GM12878 (cell line): ENCODE measurements around the gene FAM216A. TPM values are rescaled to one million over a fixed set of nuclear protein-coding genes. Genes with fewer than 3 reads are reported as not detected.
A peak's percentile ranks its signal among the peaks of the same experiment; 100 is the strongest.
"Not testable (repeated sequence)": the region's sequence is repeated elsewhere in the genome, so short reads cannot be mapped to it uniquely, and the experiment has no call there.

Source experiments
- ATAC-seq: fragments of 200-7000 bp; cut with Tn5 transposase; 3 replicates; pipeline ENCODE4 v1.9.1; 2020; ENCODE audit warnings: mild to moderate bottlenecking, moderate library complexity
- BruUV-seq: library from RNA; stranded (reverse); fragments of 400-500 nt; replicated peaks from 2 replicates; lab custom pipeline; 2021; lab: Mats Ljungman, UMichigan
- CTCF ChIA-PET: fragments of 300-600 bp; sonication (Branson Sonifier 250); formaldehyde crosslinking; extraction: SDS; loops from one replicate; lab custom pipeline; 2021; ENCODE audit warnings: inconsistent platforms; lab: Yijun Ruan, JAX
- POLR2A ChIA-PET: fragments of 350-600 bp; formaldehyde crosslinking; extraction: SDS; loops from one replicate; lab custom pipeline; 2021; ENCODE audit warnings: inconsistent platforms; lab: Charles Lee
- RAD21 ChIA-PET: fragments of 300-600 bp; sonication (Branson Sonifier 250); formaldehyde crosslinking; loops from one replicate; lab custom pipeline; 2023; ENCODE audit warnings: antibody characterized with exemption; ENCODE audit not compliant: unreplicated experiment; lab: Charles Lee
- SMC1A ChIA-PET: fragments of 300-600 bp; sonication (Branson Sonifier 250); formaldehyde crosslinking; loops from one replicate; lab custom pipeline; 2023; ENCODE audit not compliant: unreplicated experiment, uncharacterized antibody; lab: Charles Lee
- DNase-seq: peaks from one replicate; pipeline ENCODE4 v3.0.0-alpha.2; 2011; ENCODE audit warnings: low read depth, low spot score
- FAIRE-seq: peaks from 3 replicates; lab custom pipeline; 2011; peaks lifted over from hg19 to GRCh38; lab: Jason Lieb, UNC
- H2AFZ ChIP-seq: 2 replicates; pipeline ENCODE4 v1.6.0; 2011; ENCODE audit warnings: low read depth, low read length, control low read depth; ENCODE audit not compliant: control insufficient read depth
- H3K27ac ChIP-seq: 2 replicates; pipeline ENCODE4 v1.5.1; 2011; ENCODE audit warnings: control low read depth; ENCODE audit not compliant: control insufficient read depth, insufficient read depth
- H3K27me3 ChIP-seq, 2 experiments: replicated peaks in 1 of 2; 2 replicates each; pipeline versions ENCODE4 v1.6.0 to v1.6.1; 2011; ENCODE audit warnings: low read length in 1 of 2; ENCODE audit not compliant: control insufficient read depth in 2 of 2, insufficient read depth in 2 of 2
- H3K36me3 ChIP-seq, 2 experiments: 2 replicates each; pipeline ENCODE4 v1.5.1; 2011; ENCODE audit warnings: low read length in 1 of 2; ENCODE audit not compliant: control insufficient read depth in 2 of 2, insufficient read depth in 2 of 2
- H3K4me1 ChIP-seq: 2 replicates; pipeline ENCODE4 v1.6.1; 2011; ENCODE audit warnings: mild to moderate bottlenecking, low read length, moderate library complexity, mixed read lengths; ENCODE audit not compliant: control insufficient read depth, insufficient read depth
- H3K4me2 ChIP-seq: 2 replicates; pipeline ENCODE4 v1.6.0; 2011; ENCODE audit warnings: control low read depth; ENCODE audit not compliant: control insufficient read depth, insufficient read depth
- H3K4me3 ChIP-seq: fragments of 200-600 bp; sonication (generic); 2 replicates; pipeline ENCODE4 v1.5.1; 2016
- H3K79me2 ChIP-seq: 2 replicates; pipeline ENCODE4 v1.6.0; 2011; ENCODE audit warnings: low read length; ENCODE audit not compliant: control insufficient read depth, insufficient read depth
- H3K9ac ChIP-seq: 2 replicates; pipeline ENCODE4 v1.8.0; 2011; ENCODE audit warnings: low read length, control low read depth, mixed read lengths; ENCODE audit not compliant: control insufficient read depth, insufficient read depth
- H3K9me3 ChIP-seq: replicated peaks from 3 replicates; pipeline ENCODE4 v1.5.1; 2011; ENCODE audit warnings: mild to moderate bottlenecking, low read length; ENCODE audit not compliant: control insufficient read depth, insufficient read depth
- H4K20me1 ChIP-seq: 2 replicates; pipeline ENCODE4 v1.6.0; 2011; ENCODE audit not compliant: control insufficient read depth, insufficient read depth
- ATF3 ChIP-seq: IDR thresholded peaks from 2 replicates; pipeline ENCODE4 v1.6.1; 2011; ENCODE audit warnings: low read depth, mild to moderate bottlenecking, low read length, moderate library complexity, borderline replicate concordance; ENCODE audit errors: extremely low read depth
- CTCF ChIP-seq, 3 experiments: IDR thresholded peaks in 2 of 3; conservative IDR thresholded peaks in 1 of 3; 2 replicates each; pipeline ENCODE4 v1.5.1; 2011; ENCODE audit warnings: low read depth in 3 of 3, low read length in 3 of 3, mild to moderate bottlenecking in 3 of 3, control low read depth in 2 of 3, moderate library complexity in 2 of 3, inconsistent platforms in 1 of 3, mixed read lengths in 1 of 3; ENCODE audit not compliant: control insufficient read depth in 2 of 3, insufficient read depth in 1 of 3; ENCODE audit errors: extremely low read depth in 1 of 3
- HDGF ChIP-seq: fragments of 450-650 bp; IDR thresholded peaks from 2 replicates; pipeline ENCODE4 v1.6.1; 2016; ENCODE audit warnings: antibody characterized with exemption
- KLF5 ChIP-seq: fragments of 450-650 bp; IDR thresholded peaks from 2 replicates; pipeline ENCODE4 v1.6.1; 2014; ENCODE audit warnings: mild to moderate bottlenecking; ENCODE audit not compliant: partially characterized antibody
- LARP7 ChIP-seq: fragments of 450-650 bp; IDR thresholded peaks from 2 replicates; pipeline ENCODE4 v1.6.1; 2017; ENCODE audit warnings: mild to moderate bottlenecking
- POU2F2 ChIP-seq: IDR thresholded peaks from 3 replicates; pipeline ENCODE4 v1.6.1; 2011; ENCODE audit warnings: low read depth, mild to moderate bottlenecking, low read length, borderline replicate concordance
- RCOR1 ChIP-seq: conservative IDR thresholded peaks from 2 replicates; pipeline ENCODE4 v1.6.1; 2012; ENCODE audit warnings: low read depth, low read length, improper control_type of control experiment
- RELB ChIP-seq: fragments of 450-650 bp; IDR thresholded peaks from 2 replicates; pipeline ENCODE4 v1.6.1; 2017; ENCODE audit warnings: low read depth, mild to moderate bottlenecking, moderate library complexity
- SP1 ChIP-seq: IDR thresholded peaks from one replicate; pipeline ENCODE4 v1.6.1; 2011; ENCODE audit warnings: low read depth, low read length
- TAF1 ChIP-seq: IDR thresholded peaks from 2 replicates; pipeline ENCODE4 v1.6.1; 2011; ENCODE audit warnings: mild to moderate bottlenecking, low read depth, low read length, borderline replicate concordance
- ZNF384 ChIP-seq: IDR thresholded peaks from 2 replicates; pipeline ENCODE4 v1.6.1; 2012; ENCODE audit warnings: low read depth, mild to moderate bottlenecking, low read length, improper control_type of control experiment, borderline replicate concordance
- WGBS: methylation state at CpG from one replicate; pipeline ENCODE4 v1.1.6; 2016; ENCODE audit warnings: low lambda C conversion rate; ENCODE audit not compliant: insufficient replicate concordance, insufficient coverage; ENCODE audit errors: missing lambda C conversion rate; 5-methylcytosine and 5-hydroxymethylcytosine counted together
- in situ Hi-C: fragments of 300-500 bp; cut with MboI; formaldehyde crosslinking; loops from 9 replicates; pipeline ENCODE4 v1.14.3; 2018; ENCODE audit warnings: mixed read lengths
- intact Hi-C: fragments of 100-400 bp; cut with micrococcal nuclease; formaldehyde crosslinking; loops from one replicate; pipeline ENCODE4 v1.14.2; 2022; ENCODE audit not compliant: unreplicated experiment
- polyA plus RNA-seq, 11 experiments: library from polyadenylated mRNA; depleted of rRNA in 4 of 11; unstranded in 6 of 11; stranded (reverse) in 5 of 11; fragments of >200 nt; fragmentation: Nextera tagmentation in 4 of 11; fragmentation: Illumina TruSeq in 1 of 11; extraction: Ambion mirVana in 4 of 11; extraction: Trizol in 1 of 11; gene quantifications; 1 replicate in 1 of 11; 2 replicates in 10 of 11; pipeline versions ENCODE4 v1.2.1 to v1.2.3, GENCODE V29; 2011 to 2016; ENCODE audit warnings: inconsistent platforms in 2 of 11, missing spikeins in 2 of 11, low read depth in 1 of 11
- total RNA-seq, 4 experiments: library from RNA; depleted of rRNA in 3 of 4; stranded (reverse); fragments of >200 nt in 3 of 4; fragmentation: Illumina TruSeq in 1 of 4; extraction: Trizol in 1 of 4; gene quantifications; 2 replicates each; pipeline versions ENCODE4 v1.2.1 to v1.2.3, GENCODE V29; 2013 to 2021

Gene FAM216A
- total and polyA plus RNA-seq, 10 of the 15 experiments (the other 5 are each of a cell fraction or from before 2014, with no cell fraction given) = 15.0 to 48.3 (median 35.0) TPM

- H3K36me3 ChIP-seq, ATAC-seq: not testable (repeated sequence)
Observed at GRCh38 chr12:110465765-110466164, 2.9 kb upstream of the FAM216A start.

GRCh38 chr12:110466791-110467190 is 1.9 kb upstream of the FAM216A start:
- H3K27me3 ChIP-seq = no peaks in the 10 kb centered on the region
- POLR2A ChIA-PET = interaction anchor here (0.6 to 3.6 kb wide), 4 partner anchors 9 to 139 kb away, joined by 3 to 43 read pairs (median 4); partner anchors contain the start of gene ARPC3
- no peaks in the 10 kb centered on the region; a peak in 1 of 4 replicates for H3K36me3 ChIP-seq
- intact Hi-C loops (loop anchor here (5.0 kb wide), 2 partner anchors 136 to 231 kb away; no protein-coding TSS in a partner anchor), in situ Hi-C loops (loop anchor here (5.0 kb wide), 1 partner anchor 136 kb away; no protein-coding TSS in a partner anchor)
- CTCF ChIA-PET = interaction anchor here (6.0 to 7.6 kb wide), 2 partner anchors 17 to 134 kb away, joined by 70 to 130 read pairs; partner anchors contain the start of gene ARPC3
- ATAC-seq (no peak), FAIRE-seq (no peak), DNase-seq (no peak)
- RAD21 ChIA-PET = interaction anchor here (1.4 to 4.9 kb wide), 3 partner anchors 10 to 136 kb away, joined by 10 to 92 read pairs (median 67); partner anchors contain the start of gene ARPC3
- BruUV-seq = no TSS peak
- peak overlapping the region; percentile 87 for H3K9ac ChIP-seq
- H2AFZ ChIP-seq = no peak overlapping the region
- peak overlapping the region; percentile 43 for H3K4me2 ChIP-seq
- no peaks in the 10 kb centered on the region for H3K9me3 ChIP-seq
- peaks cover 6% of the 10 kb centered on the region for H3K4me1 ChIP-seq
- H3K4me3 ChIP-seq = peak overlapping the region; percentile 25; the same call in 1 of the 2 replicates
- SMC1A ChIA-PET = interaction anchor here (0.8 to 8.2 kb wide), 7 partner anchors 8 to 140 kb away, joined by 3 to 99 read pairs (median 14); partner anchors contain the start of genes ARPC3, RAD9B and VPS29
- H4K20me1 ChIP-seq = no peaks in the 10 kb centered on the region
- peaks cover 40% of the 10 kb centered on the region for H3K79me2 ChIP-seq
- no peak overlapping the region; the same call in 1 of the 2 replicates for H3K27ac ChIP-seq
- 61% methylated on average over 4 of the region's 5 CpGs for WGBS
- no peak for TF ChIP-seq TAF1
- no peak for TF ChIP-seq RELB
- TF ChIP-seq ZNF384 = no peak
- no peak for TF ChIP-seq CTCF (IDR thresholded peaks at IDR 0.05 in 2 of 3, conservative IDR thresholded peaks at IDR 0.05 in 1 of 3; ENCODE audit: control insufficient read depth in 2 of 3, extremely low read depth in 1 of 3, insufficient read depth in 1 of 3, low read depth in 3 of 3, low read length in 3 of 3)
- TF ChIP-seq SP1 = no peak
- no peak for TF ChIP-seq LARP7
- no peak for TF ChIP-seq ATF3
- no peak for TF ChIP-seq HDGF
- TF ChIP-seq POU2F2 = no peak
- no peak for TF ChIP-seq KLF5
- TF ChIP-seq RCOR1 = no peak

More at GRCh38 chr12:110465765-110466164, 2.9 kb upstream of the FAM216A start:
- not testable (repeated sequence) for H3K27me3 ChIP-seq, H3K4me2 ChIP-seq, H3K9me3 ChIP-seq, H3K9ac ChIP-seq, H4K20me1 ChIP-seq, H3K4me1 ChIP-seq, H2AFZ ChIP-seq, DNase-seq, H3K27ac ChIP-seq, H3K4me3 ChIP-seq, BruUV-seq, FAIRE-seq
- ChIA-PET POLR2A (interaction anchor here (0.6 to 0.7 kb wide), 2 partner anchors 119 to 189 kb away, joined by 3 read pairs; no protein-coding TSS in a partner anchor), SMC1A (interaction anchor here (0.8 to 6.0 kb wide), 4 partner anchors 9 to 36 kb away, joined by 3 to 36 read pairs (median 4); partner anchors contain the start of genes ARPC3, RAD9B and VPS29), CTCF (interaction anchor here (0.6 to 6.0 kb wide), 4 partner anchors 15 to 612 kb away, joined by 3 to 130 read pairs (median 4); no protein-coding TSS in a partner anchor), RAD21 (interaction anchor here (1.1 to 1.2 kb wide), 2 partner anchors 9 to 135 kb away, joined by 3 to 4 read pairs; no protein-coding TSS in a partner anchor)
- WGBS = 78% methylated on average over 11 of the region's 11 CpGs
- in situ Hi-C loops (loop anchor here (5.0 kb wide), 1 partner anchor 137 kb away; no protein-coding TSS in a partner anchor), intact Hi-C loops (loop anchor here (5.0 kb wide), 2 partner anchors 137 to 232 kb away; no protein-coding TSS in a partner anchor)
- peaks cover 38% of the 10 kb centered on the region for H3K79me2 ChIP-seq
